Kidney (tissue), 14 donors: ENCODE data around the gene SYT9. TPM values are rescaled to one million over a fixed set of nuclear protein-coding genes. Genes with fewer than 3 reads are reported as not detected.

Experiments
- DNase-seq, 5 donors: peaks; one replicate each; pipeline ENCODE4 v3.0.0-alpha.2; 2013 to 2020
- FAIRE-seq: peaks from 2 replicates; lab custom pipeline; 2012; peaks lifted over from hg19 to GRCh38; lab: Jason Lieb, UNC
- H3K27ac ChIP-seq, 2 donors: one replicate each; pipeline ENCODE4 v1.7.0; 2013; ENCODE audit warnings: low read depth in 2 of 2, low read length in 2 of 2, inconsistent platforms in 1 of 2
- H3K27me3 ChIP-seq: one replicate; pipeline ENCODE4 v1.7.1; 2013; ENCODE audit warnings: low read length, inconsistent platforms; ENCODE audit not compliant: control insufficient read depth, insufficient read depth
- H3K36me3 ChIP-seq, 3 donors: one replicate each; pipeline versions ENCODE4 v1.7.0 to v1.7.1; 2013; ENCODE audit warnings: low read length in 3 of 3, control low read depth in 1 of 3, inconsistent platforms in 1 of 3; ENCODE audit not compliant: insufficient read depth in 3 of 3, control insufficient read depth in 2 of 3
- H3K4me1 ChIP-seq, 3 donors: one replicate each; pipeline versions ENCODE4 v1.7.0 to v1.7.1; 2013; ENCODE audit warnings: low read length in 3 of 3, inconsistent platforms in 1 of 3, low read depth in 1 of 3; ENCODE audit not compliant: control insufficient read depth in 2 of 3, insufficient read depth in 2 of 3
- H3K4me3 ChIP-seq, 3 donors: one replicate each; pipeline versions ENCODE4 v1.7.0 to v1.8.1; 2013; ENCODE audit warnings: low read length in 3 of 3, control low read depth in 1 of 3, inconsistent platforms in 1 of 3
- H3K9ac ChIP-seq, 3 donors: one replicate each; pipeline versions ENCODE4 v1.7.0 to v1.7.1; 2013; ENCODE audit warnings: low read length in 3 of 3, control low read depth in 1 of 3, inconsistent platforms in 1 of 3
- H3K9me3 ChIP-seq, 3 donors: one replicate each; pipeline versions ENCODE4 v1.7.0 to v1.7.1; 2013; ENCODE audit warnings: low read length in 3 of 3, control low read depth in 1 of 3, inconsistent platforms in 1 of 3; ENCODE audit not compliant: control insufficient read depth in 2 of 3, insufficient read depth in 1 of 3
- CTCF ChIP-seq: IDR thresholded peaks from 3 replicates; pipeline ENCODE4 v1.5.1; 2012; ENCODE audit warnings: mild to moderate bottlenecking, moderate library complexity, borderline replicate concordance; ENCODE audit not compliant: insufficient read depth; ENCODE audit errors: extremely low read depth
- intact Hi-C: fragments of 100-400 bp; cut with DNase I; formaldehyde crosslinking; loops from one replicate; pipeline ENCODE4 v1.11.1; 2022
- polyA plus RNA-seq: library from polyadenylated mRNA; stranded (reverse); fragments of 350-450 nt; fragmentation: Illumina TruSeq; extraction: RNeasy Lipid Tissue Mini Kit (QIAGEN cat#74804); gene quantifications from one replicate; pipeline ENCODE4 v1.2.3, GENCODE V29; 2014; ENCODE audit warnings: low read depth, low replicate concordance; ENCODE audit not compliant: insufficient read depth
- total RNA-seq: library from RNA; stranded (reverse); fragmentation: NEBNext Ultra II Directional; extraction: Animal tissue kit (Norgen Biotek cat#: 25700); gene quantifications from one replicate; pipeline ENCODE4 v1.2.1, GENCODE V29; 2021
- donor health status: control.
- donor health status: control.
- donor health status: control.
- donor health status: control.
- donor health status: control.
- donor health status: DM: yes; HTN: yes; CAD: no.
- donor health status: Normal renal cell carcinoma (clear cell type).

SYT9 gene
- total and polyA plus RNA-seq, 2 donors from 2014 or later, result 1.5 to 2.7 TPM

- no peak for TF ChIP-seq CTCF
- no peaks in the 10 kb centered on the region for H3K36me3 ChIP-seq
- intact Hi-C loops, result no loop called here
- H3K4me1 ChIP-seq, result peaks cover 0 to 6% (median 0%) of the 10 kb centered on the region in 3 donors
- no peak overlapping the region for H3K9ac ChIP-seq
- DNase-seq (no peak), FAIRE-seq (no peak)
- H3K27ac ChIP-seq, result no peak overlapping the region
- H3K4me3 ChIP-seq, result no peak overlapping the region
- no peaks in the 10 kb centered on the region for H3K27me3 ChIP-seq
- H3K9me3 ChIP-seq, result no peaks in the 10 kb centered on the region
These were observed 238.3 kb downstream of the SYT9 start for GRCh38 chr11:7490054-7490453.

- no peaks in the 10 kb centered on the region for H3K36me3 ChIP-seq
- H3K27me3 ChIP-seq, result no peaks in the 10 kb centered on the region
These were observed 238.8 kb downstream of the SYT9 start for GRCh38 chr11:7490535-7490934.

GRCh38 chr11:7492253-7492652 is 240.5 kb downstream of the SYT9 start:
- Histone ChIP-seq H3K4me1 (peaks cover 0 to 6% (median 0%) of the 10 kb centered on the region in 3 donors), H3K36me3 (no peaks in the 10 kb centered on the region), H3K4me3 (no peak overlapping the region), H3K9ac (no peak overlapping the region), H3K9me3 (no peaks in the 10 kb centered on the region), H3K27me3 (no peaks in the 10 kb centered on the region), H3K27ac (no peak overlapping the region)
- no peak for FAIRE-seq
- intact Hi-C loops, result no loop called here
- DNase-seq, result no peak
- TF ChIP-seq CTCF, result no peak

More at GRCh38 chr11:7490535-7490934, 238.8 kb downstream of the SYT9 start:
- peaks cover 0 to 6% (median 0%) of the 10 kb centered on the region in 3 donors for H3K4me1 ChIP-seq
- no peak overlapping the region for H3K4me3 ChIP-seq
- no peak overlapping the region for H3K9ac ChIP-seq
- DNase-seq (no peak), FAIRE-seq (no peak)
- no peak for TF ChIP-seq CTCF
- intact Hi-C loops, result no loop called here
- H3K9me3 ChIP-seq, result no peaks in the 10 kb centered on the region
- no peak overlapping the region for H3K27ac ChIP-seq

GRCh38 chr11:7493670-7494069 is 242.0 kb downstream of the SYT9 start:
- no peak for TF ChIP-seq CTCF
- no peak for DNase-seq
- Histone ChIP-seq H3K4me3 (no peak overlapping the region), H3K36me3 (no peaks in the 10 kb centered on the region), H3K4me1 (peaks cover 0 to 6% (median 0%) of the 10 kb centered on the region in 3 donors), H3K9ac (no peak overlapping the region), H3K9me3 (no peaks in the 10 kb centered on the region), H3K27me3 (no peaks in the 10 kb centered on the region), H3K27ac (no peak overlapping the region)
- intact Hi-C loops, result no loop called here
- FAIRE-seq, result no peak
